Measurements from ENCODE around the gene CLTCL1. TPM values are rescaled to one million over a fixed set of nuclear protein-coding genes. Genes with fewer than 3 reads are reported as not detected.
"Not testable (repeated sequence)": the region's sequence is repeated elsewhere in the genome, so short reads cannot be mapped to it uniquely, and the experiment has no call there.

The CLTCL1 gene
- total RNA-seq, 1 experiment from 2014 or later: 5.8 TPM

DNA sequence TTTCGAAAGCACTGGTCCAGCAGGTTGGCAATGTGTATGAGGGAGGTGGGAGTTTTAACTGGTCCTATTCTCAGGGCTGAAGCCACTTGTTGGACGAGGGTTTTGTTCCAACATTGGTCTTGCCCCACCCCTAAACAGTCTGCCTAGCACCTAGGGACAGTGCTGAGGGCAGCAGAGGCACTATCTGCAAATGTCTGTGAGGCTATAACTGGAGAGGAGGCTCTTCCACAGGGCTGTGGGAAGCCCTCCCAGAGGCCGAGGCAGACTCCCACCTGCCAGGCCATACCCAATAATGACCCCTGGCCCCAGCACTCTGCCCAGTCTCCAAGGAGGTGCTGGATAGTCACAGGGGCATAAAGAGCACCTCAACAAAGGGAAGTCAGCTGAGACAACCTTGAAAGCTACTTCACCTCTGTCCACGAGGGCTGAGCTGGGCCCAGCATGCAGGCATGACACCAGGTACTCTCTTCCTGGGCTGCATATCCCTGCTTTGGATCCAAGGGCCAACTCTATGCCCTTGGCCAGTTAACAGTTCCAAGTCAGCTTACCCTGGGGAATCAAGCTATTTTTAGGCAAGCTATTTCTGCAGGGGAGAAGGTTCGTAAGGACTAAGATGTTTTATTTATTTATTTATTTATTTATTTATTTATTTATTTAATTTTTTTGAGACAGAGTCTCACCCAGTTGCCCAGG lies 72.8 kb downstream of the CLTCL1 start:
- DNase-seq (ENCODE audit: low spot score): no peak

DNA sequence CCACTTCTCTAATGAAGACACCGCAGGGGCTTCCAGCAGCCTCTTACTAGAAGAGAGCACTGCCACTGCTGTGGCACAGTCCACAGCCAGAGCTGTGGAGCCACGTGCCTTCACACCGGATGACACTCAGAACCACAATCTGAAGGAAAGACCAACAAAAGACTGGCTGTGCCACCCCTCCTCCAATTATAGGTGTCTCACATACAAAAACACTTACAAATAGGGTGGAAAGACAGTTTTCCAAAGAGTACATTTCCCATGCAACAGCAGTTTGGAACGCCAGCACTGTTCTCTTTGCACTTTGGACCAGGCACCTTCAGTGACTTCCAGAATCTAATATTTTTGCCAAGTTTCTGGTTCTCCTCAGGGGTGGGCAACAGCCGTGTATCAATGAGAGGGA lies 74.9 kb downstream of the CLTCL1 start:
- no peak for DNase-seq (ENCODE audit: low spot score)

DNA sequence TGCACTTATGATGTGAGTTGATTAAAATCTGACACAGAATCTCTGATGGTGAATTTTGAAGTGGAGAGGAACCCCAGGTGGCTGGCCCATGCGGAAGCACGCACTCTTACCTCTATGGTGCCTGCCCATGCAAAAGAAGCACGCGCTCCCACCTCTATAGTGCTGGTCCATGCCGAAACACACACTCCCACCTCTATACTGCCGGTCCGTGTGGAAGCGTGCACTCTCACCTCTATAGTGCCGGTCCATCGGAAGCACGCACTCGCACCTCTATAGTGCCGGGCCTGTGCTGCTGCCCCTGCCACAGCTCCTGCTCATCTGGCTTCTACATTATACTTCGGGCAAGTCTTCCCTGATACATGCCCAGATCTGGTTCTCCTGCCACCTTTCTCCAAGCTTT lies 76.2 kb downstream of the CLTCL1 start:
- no peak for DNase-seq (ENCODE audit: low spot score)

DNA sequence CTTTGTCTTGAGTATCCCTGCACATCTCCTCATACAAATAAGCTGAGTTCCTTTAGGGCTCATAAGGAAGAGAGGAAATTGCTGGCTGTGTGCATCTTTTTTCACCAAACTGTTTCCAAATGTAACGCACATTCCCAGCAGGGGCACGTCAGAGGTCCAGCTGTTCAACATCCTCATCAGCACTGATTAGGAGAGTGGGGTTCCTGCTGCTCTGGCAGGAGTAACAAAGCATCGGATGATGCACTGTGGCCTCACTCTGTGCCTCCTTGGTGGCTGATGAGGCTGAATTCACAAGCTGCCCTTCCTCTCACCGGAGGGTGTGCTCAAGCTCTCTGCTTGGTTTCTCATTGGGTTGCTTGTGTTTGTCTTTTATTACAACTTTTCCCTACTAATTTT lies 77.4 kb downstream of the CLTCL1 start:
- no peak for DNase-seq (ENCODE audit: low spot score)

DNA sequence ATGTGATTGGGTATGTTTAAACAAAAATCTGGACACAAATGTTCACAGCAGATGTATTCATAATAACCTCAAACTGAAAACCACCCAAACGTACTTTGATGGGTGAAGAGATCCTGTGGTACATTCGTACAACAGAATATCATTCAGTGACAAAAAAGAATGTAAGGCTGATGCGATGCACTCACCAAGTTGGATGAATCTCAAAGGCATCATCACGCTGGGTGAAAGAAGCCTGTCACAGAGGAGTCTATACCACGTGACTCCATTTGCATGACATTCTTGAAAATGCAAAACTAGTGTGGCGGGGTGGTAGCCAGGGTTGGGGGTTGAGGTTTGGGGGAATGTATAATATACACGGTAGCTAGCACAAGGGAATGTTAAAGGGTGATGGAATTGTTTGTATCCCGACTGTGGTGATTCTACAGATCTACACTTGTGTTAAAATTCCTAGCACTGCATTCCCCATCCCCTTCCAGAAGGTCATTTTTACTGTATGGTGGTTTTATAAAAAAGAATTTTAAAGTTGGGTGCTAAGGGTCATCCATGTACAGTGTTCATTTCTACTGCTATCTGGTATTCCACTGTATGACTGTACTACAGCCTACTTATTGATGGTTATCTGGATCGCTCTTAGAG lies 78.0 kb downstream of the CLTCL1 start:
- no peak for DNase-seq (ENCODE audit: low spot score)

DNA sequence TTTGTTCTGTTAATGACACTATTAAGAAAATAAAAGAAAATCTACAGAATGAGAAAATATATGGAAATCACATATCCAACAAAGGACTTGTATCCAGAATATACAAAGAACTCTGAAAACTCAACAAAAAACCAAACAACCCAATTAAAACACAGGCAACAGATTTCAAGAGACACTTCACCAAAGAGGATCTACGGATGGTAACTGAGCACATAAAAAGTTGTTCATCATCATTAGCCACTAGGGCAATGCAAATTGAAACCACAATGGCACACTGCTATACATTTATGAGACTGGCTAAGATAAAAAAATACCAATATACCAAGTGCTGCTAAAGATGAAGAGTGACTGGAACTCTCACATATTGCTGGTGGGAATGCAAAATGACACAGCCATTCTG lies 78.5 kb downstream of the CLTCL1 start:
- no peak for DNase-seq (ENCODE audit: low spot score)

DNA sequence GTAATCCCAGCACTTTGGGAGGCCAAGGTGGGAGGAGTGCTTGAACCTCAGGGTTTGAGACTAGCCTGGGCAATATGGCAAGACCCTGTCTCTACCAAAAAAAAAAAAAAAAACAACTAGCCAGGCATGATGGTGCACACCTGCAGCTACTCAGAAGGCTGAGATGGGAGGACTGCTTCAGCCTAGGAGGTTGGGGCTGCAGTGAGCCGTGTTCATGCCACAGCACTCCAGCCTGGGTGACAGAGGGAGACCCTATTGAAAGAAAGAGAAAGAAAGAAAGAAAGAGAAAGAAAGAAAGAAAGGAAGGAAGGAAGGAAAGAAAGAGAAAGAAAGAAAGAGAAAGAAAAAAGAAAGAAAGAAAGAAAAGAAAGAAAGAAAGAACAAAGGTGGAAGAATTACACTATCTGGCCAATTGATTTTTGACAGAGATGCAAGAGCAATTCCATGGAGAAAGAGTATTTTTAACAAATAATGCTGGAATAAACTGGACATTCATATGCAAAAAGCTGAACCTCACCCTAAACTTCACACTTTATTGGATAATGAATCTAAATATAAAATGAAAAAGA lies 79.1 kb downstream of the CLTCL1 start:
- no peak for DNase-seq (ENCODE audit: low spot score)

DNA sequence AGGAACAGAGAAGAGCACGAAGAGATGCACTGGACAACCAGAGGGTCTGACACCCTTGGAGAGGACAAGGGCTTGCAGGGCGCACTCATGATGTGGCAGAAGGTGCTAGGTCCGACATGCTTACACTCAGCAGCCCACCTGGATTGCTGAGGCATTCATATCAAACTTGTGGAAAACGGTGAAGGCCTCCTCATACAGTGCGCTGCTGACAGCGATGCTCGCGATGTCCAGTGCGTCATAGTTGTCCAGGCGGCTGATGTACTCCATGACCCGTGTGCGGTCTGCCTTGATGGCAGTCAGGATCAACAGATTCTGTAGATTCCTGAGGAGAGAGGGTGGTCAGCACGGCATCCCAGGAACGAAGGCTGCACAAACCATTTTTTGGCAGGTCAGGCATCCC lies 81.3 kb downstream of the CLTCL1 start:
- DNase-seq (ENCODE audit: low spot score): no peak

DNA sequence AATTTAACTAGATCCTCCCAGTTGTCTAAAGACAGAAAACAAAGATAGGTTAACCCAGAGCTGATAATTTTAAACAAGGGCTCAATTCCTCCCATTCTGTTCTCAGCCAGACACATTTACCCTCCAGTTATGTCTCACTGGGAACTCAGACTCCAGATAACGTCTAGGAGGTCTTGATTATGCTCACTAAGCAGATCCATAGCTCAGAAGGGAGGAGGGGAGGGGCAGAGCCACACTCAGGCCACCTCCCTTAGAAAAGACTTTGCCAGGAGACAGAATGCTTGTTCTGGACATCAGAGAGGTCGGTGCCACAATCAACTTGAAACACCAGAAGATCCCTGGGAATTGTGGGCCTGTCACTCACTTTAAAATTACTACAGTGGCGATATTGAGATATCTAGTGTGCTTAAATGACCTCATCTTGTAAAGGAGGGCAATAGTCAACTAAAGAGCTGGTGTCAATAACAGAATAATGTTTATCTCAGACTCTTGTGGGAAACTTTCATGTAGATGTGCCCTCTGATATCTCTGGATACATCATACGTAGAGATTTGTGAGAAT lies 83.2 kb downstream of the CLTCL1 start:
- DNase-seq (ENCODE audit: low spot score): no peak

DNA sequence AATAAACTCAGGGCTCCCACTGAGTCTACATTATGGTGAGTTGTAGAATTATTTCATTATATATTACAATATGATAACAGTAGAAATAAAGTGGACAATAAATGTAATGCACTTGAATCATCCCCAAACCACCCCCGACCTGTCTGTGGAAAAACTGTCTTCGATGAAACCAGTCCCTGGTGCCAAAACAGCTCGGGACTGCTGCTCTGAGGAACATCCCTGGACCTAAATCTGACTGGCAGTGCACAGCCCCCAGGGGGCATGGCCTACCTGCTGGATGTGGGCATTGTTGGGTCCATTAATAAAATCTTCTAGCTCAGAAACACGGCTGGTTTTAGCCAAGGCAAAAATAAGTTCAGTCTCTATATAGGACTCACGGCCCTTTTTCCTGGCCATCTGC lies 83.6 kb downstream of the CLTCL1 start:
- no peak for DNase-seq (ENCODE audit: low spot score)

DNA sequence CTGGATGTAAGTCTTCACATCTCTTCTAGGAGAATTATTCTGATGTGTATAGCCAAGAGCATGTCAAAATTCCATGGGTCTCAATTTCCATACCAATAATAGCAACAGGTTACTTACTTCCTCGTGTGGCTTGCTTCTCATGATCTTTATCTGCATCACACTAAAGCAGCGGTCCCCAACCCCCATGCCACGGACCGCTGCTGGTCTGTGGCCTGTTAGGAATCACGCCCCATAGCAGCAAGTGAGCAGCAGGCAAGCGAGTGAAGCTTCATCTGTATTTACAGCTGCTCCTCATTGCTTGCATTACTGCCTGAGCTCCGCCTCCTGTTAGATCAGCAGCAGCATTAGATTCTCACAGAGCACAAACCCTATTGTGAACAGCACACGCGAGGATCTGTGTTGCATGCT lies 84.1 kb downstream of the CLTCL1 start:
- DNase-seq (ENCODE audit: low spot score): no peak

DNA sequence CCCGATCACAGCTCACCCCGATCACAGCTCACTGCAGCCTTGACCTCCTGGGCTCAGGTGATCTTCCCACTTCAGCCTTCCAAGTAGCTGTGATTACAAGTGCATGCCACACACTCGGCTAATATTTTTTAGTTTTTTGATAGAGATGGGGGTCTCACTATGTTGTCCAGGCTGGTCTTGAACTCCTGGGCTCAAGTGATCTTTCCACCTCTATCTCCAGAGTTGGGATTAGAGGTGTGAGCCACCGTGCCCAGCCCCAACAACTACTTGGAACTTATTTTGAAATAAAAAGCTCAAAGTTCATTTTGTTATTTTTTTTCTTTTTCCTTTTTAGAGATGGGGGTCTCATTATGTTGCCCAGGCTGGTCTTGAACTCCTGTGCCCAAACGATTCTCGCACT lies 85.2 kb downstream of the CLTCL1 start:
- DNase-seq (ENCODE audit: low spot score): no peak

DNA sequence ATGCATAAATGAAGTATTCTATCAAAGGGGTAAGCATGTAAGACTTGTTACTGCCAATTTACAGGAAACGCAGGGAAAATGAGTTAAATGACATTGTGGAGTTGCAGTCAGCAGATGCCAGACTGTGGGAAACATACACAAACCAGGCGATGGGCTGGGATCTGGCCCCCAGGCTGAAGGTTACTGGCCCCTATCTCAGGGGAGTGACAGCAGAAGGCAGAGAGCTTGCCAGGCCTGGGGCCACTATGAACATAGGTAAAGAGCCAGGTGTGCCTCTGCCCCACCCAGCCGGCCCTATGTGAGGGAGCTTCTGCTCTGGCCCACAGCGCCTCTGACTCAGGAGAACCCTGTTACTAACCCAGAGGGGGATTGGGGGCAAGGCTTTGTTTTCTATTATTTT lies 86.9 kb downstream of the CLTCL1 start:
- DNase-seq (ENCODE audit: low spot score): no peak

DNA sequence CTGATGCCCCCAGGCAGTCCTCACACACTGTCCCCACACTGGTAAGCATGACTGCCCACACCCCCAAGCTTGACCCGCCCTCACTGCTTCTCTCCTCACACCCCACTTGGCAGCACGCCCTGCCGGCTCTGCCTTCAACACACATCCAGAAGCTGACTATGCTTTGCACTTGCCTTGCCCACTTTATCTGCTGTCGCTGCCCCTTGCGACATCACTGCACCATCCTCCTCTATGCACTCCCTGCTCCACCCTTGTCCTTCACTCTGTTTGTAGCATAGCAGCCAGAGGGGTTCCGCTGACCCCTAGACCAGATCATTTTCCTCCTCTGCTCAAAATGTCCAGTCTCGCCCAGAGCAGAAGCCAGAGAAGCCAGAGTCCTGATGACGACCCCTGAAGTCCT lies 87.7 kb downstream of the CLTCL1 start:
- no peak for DNase-seq (ENCODE audit: low spot score)

DNA sequence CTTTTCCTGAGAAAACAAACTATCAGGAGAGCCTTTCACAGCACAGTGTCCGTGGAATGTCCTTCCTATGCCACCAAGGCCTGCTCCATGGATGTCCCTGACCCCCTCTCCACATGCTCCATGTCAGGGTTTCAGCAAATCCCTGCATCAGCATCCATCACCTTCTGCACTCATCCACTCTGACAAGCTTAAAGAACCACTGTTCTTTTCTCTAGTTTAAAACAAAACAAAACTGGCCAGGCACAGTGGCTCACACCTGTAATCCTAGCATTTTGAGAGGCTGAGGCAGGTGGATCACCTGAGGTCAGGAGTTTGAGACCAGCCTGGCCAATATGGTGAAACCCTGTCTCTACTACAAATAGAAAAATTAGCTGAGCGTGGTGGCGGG lies 88.7 kb downstream of the CLTCL1 start:
- DNase-seq (ENCODE audit: low spot score): not testable (repeated sequence)

DNA sequence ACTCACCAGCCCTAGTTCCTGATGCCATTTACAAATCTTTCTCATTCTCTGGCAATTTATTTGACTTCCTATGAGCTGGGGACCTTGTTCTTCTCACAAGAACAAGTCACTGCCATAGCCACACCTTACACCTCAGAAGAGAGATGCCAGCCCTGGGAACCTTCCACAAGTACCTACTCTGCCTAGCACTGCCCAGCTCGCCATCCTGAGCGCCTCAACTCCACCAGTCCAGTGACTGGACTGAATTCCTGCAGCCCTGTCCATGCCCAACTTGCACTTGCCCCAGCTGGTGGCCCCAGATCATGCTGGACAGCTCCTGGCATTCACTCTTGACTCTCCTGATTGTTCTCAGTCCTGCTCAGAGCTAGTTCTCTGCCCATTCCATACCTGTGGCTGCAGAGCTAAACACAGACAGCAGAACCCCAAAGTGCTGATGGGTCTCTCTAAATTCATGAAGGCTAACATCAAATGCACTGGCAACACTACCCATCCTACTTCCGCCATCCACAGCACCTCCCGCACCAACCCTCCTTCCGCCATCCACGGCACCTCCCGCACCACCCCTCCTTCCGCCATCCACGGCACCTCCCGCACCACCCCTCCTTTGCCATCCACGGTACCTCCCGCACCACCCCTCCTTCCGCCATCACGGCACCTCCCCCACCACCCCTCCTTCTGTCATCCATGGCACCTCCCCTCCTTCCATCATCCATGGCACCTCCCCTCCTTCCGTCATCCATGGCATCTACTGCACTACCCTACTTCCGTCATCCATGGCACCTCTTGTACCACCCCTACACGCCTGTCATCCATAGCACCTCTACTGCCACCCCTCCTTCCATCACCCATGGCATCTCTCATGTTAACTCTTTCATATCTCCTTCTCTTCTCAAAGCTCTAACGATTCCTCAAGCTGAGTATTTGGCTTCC lies 89.4 kb downstream of the CLTCL1 start:
- no peak for DNase-seq (ENCODE audit: low spot score)

DNA sequence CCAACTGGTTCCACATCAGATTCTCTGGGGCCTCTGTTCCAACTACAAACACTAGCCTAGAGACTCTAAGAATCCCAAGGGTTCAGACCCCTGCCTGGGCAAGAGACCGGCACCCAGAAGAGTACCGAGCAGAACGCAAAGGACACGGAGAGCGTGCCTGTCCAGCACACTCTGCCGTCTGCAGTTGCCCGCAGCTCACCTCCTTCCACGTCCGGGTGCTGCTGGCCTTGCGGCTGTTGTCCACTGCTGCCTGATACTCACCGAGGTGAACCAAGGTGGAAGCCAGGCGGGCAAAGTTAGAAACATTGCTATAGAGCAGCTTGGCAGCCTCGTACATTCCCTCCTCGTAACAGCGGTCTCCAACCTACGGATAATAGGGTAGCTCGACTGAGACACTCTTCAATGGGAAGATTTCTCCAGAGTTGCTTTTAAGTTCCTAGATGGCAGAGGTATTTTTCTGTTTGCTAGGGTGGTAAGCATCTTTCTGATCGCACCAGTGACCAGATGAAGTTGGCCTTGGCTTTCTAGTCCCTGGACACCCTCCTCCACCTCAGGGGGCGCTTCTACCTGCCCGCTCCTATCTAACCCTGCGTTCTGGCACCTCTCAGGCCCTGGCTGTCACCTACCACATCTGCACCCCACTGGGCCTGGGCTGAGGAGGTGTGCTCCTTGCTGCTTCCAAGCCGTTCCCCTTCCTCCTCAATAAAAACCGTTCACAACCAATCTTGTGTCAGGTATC lies 90.2 kb downstream of the CLTCL1 start:
- no peak for DNase-seq (ENCODE audit: low spot score)

DNA sequence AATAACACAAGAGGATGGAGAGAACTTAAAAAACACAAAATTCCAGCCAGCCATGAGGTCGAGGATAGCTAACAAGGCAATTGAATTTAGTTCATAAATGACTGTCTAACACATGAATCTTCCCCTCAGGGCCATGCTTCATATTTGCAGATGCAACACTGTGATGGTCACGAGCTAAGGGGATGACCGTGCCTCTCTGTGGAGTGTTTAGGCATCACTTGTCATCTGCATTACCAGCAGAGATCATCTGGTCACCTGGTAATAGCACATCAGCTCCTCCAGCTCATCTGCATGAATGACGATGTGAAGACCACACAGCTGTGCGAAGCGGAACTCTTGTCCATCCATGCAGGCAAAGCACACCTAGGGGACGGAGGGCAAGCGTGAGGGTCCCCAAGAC lies 92.0 kb downstream of the CLTCL1 start:
- DNase-seq (ENCODE audit: low spot score): no peak

DNA sequence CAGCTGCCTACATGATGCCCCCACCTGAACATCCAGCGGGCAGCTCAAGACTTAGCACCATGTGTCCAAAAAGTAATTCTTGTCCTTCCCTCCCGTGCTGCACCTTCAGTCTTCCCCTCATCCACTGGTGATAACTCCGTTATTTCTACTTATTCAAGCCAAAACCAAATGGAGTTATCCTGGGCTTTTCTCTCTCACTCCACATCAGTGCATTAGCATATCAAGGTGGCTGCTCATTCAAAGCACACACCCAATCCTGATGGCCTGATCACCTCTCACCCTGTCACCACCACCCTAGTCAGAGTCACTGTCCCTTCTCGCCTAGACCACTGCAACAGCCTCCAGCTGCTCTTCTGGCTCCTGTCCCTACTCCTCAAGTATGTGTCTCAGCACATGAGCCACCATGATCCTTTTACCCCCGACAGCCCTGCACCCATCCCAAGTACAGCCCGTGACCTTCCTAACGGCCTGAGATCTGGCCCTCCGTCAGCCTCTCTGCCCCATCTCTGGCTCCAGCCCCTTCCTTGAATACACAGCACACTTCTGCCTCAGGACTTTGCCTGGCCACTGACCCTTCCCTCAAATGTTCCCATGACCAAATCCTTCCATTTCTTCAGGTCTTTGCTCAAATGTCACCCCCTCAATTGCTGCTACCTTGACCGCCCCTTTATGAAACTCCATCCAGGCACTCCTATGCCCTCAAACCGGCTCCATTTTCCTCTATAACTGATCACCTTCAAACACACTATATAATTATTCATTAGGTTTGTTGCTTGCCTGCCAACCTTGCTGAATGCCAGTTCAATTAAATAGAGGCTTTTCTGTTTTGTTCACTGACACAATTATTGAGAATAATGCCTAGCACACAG lies 93.3 kb downstream of the CLTCL1 start:
- DNase-seq (ENCODE audit: low spot score): no peak

DNA sequence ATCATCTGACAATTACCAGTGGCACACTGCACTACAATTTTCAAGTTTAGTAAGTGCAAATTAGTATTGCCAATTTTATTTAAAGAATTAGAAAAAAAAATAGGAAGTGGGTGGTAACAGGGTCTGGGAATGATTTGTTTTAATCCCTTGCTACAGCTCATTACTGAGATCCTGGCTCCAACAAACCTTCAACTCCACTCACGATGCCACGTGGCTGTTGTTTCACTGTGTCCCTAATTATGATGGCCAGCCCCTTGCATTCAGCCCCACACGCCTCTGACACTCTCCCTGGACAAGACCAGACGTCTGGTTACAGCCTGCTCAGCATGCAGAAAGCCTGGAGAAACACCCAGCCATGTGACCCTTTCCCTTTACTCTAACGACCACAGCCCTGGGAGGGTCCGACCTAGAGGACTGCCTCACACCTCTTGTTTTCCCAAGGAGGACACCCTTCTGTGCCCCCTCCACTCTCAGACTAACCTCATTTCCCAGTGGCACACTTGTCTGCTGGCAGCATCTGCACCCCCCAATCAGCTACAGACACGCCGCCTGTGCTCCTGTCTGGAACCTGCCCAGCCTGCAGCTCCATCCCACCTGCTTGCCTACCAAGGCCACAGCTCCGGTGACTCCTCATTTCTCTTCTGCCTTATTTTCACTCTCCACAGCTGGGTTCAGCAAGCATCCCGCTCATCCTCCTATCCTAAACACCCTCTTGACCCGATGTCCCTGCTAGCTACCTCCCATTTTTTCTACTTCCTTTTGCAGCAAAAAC lies 94.5 kb downstream of the CLTCL1 start:
- DNase-seq (ENCODE audit: low spot score): no peak

All from H4 (cell line).